NOMO-1 (cell line): Measurements from ENCODE around the gene RPS2.

Experiments
- DNase-seq, 2 experiments: peaks; one replicate each; lab custom pipeline; 2025; ENCODE audit not compliant: unreplicated experiment in 2 of 2; lab: John Stamatoyannopoulos, UW

RPS2 gene

DNA sequence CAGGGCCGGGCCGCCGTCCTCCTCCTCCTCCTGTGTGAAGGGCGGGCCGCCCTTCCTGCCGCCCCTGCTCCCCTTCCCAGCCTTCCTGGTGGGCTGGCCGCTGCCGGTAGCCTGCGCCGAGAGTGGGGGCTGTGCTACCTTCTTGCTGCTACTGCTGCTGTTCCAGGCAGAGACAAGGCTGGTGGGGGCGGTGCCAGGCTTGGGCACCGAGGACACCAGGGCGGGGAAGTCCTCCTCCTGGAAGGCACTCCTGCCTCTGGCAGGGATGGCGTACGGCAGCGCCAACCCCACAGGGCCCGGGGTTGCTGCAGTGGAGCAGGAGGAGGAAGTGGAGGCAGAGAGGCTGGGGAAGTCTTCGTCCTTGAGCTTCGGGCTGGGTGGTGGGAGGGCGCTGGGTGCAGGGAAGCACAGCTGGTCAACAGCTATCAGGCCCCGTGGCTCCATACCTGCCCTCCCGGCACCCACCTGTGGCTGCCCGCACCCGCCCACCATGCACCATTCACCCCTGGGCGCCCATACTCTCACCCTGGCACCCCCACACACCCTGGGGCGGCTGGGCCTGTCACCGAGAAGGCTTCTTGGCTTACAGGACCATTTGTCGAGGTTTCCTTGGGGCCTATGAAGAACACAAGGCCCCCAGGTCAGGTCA lies 35.4 kb upstream of the RPS2 start:
- no peak for DNase-seq

DNA sequence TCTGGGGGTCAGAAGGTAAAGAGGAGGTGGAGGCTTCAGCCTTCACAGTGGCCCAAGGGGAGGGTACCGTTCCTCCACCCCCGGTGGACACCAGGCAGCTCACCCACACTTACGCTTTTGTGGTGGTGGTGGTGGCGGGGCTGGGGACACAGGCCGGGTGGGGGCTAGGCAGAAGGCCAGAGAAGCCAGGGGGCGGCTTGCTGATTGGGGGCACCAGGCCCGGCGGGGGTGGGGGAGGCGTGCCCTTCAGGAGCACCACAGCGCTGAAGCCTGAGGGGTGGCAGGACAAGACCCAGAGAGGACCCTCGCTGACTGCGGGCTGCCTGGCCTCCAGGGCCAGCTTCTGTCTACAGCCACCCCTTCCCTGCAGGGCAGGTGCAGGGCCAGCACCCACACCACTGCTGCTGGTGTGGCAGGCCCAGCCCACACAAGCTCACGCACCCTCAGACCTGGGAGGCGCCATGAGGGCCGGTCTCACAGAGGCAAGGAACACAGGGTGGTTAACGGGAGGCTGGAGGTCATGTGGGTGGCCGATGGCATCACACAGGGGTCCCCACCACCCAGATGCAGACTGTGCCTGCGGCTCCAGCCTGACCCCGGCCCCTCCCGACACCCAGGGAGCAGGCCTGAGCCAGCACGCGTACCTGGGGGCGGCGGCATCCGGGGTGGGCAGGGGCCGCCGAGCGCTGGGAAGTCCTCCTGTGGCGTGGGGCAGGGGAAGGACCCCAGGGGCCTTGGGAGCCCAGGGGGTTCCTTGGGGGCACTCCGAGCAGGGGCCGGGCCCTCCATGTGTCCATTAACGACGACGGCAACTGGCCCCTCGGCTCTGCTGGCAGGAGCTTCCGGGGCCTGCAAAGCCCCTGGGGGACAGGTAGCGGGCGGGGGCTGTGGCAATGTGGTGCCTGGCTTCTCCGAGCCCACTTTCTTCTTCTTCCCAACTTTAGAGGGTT lies 34.5 kb upstream of the RPS2 start:
- DNase-seq = no peak

DNA sequence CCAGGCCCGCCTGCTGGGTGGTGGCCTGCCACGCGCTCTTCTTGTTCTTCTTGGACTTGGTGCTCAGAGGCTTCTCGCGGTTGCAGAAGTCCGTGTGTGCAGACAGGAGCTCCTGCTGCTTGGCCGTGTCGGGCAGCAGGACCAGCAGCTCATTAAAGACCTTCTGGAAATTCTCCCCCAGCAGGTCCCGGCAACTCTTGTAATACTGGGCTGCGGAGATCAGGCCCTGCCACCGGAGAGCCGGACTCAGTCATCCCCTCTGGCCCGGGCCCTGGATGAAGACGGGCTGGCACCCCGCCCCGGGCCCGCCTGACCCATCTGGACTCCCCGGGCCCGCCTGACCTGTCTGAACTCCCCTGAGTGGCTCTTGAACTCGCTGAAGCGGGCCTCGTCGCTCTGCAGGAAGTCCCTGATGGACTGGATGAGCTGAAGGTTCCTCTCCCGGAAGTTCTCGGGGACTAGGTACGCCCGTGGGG lies 33.8 kb upstream of the RPS2 start:
- DNase-seq = no peak

DNA sequence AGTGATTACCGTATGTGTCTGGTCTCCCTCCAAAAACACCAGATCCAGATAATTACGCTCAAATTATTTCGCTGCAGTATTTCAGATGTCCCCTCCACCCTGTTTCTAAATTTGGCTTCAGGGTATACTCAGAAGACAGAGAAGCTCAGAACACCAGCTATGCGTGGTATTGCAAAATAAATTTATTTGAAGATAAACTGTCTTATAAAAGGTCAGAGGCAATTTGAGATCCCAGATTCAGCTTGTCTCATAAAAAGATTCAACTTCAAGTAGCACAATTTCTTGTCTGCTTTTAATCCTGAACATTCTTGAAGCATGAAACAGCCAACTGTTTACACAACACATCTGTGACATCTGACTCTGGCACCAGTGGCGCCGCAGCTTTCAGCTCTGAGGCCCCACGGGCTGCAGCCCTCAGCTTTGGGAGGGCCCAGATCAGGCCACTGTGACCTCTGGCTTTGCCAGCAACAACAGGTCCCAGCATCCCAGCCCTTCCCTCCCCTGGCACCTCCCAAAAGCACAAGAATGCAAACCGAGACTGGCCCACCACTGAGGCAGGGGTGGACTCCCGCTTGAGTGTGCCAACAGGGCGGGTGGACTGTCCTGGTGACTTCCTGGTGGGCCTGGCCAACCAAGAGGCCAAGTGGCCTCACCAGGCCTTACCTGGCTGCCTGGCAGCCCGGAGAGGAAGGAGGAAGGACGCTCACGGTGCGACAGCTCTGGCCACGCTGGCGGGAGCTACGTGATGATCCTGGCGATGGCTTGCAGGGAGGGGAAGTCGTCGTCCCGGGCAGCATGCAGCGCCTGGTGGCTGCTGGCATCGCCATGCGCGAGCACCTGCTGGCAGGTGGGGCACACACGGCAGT lies 33.1 kb upstream of the RPS2 start:
- DNase-seq = no peak

DNA sequence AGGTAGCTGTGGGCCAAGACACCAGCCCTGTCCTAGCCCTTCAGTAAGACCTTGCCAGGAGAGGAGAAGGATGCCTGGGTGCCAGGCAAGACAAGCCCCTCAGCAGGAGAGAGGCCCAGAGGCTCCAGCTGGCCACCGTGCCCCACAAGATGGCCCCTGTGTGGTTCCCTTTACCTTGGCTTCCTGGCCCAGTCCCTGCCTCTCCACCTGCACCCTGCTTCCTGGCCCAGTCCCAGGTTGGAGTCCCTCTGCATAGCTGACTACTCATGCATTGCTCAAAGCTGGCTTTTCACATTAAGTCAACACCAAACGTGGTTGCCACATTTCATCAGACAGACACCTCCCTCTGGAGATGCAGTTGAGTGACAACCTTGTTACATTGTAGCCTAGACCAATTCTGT lies 29.1 kb upstream of the RPS2 start:
- DNase-seq = no peak

DNA sequence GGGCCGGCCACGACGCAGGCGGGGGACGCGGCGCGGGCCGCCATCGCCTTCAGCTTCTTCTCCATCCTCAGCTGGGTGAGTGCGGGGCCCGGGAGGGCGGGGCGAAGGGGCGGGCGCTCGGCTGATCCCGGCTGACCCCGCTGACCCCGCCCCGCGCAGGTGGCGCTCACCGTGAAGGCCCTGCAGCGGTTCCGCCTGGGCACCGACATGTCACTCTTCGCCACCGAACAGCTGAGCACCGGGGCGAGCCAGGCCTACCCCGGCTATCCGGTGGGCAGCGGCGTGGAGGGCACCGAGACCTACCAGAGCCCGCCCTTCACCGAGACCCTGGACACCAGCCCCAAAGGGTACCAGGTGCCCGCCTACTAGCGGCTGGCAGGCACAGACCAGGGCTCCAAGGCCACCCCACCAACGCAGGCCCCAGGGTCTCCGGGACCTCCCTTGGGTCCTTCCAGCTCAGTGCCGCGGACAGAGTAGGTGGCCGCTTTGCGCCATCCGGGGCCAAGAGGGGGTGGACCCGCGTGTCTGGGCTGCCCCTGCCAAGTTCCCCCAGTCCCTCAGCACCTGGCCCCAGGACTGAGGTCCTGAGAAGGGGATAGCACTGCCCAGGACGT lies 28.2 kb upstream of the RPS2 start:
- no peak for DNase-seq

DNA sequence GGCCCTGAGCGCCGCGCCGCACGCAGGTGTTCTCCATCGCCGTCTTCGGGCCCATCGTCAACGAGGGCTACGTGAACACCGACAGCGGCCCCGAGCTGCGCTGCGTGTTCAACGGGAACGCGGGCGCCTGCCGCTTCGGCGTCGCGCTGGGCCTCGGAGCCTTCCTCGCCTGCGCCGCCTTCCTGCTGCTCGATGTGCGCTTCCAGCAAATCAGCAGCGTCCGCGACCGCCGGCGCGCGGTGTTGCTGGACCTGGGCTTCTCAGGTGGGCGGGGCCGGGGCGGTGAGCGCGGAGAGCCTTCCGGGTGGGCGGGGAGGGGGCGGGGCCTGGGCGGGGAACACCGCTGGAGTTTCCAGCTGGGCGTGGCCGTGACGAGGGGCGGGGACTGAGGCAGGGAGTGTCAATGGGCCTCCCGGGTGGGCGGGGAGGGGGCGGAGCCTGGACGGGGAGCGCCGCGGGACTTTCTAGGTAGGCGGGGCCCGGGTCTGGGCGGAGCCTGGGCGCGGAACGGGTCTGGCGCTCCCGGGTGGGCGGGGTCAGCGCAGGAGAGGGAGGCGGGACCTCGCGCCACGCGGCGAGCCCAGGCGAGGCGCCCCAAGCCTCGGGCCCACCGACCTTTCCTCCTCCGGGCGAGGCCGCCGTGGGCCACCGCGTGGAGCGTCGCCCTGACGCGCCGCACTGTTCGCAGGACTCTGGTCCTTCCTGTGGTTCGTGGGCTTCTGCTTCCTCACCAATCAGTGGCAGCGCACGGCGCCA lies 27.5 kb upstream of the RPS2 start:
- peak; percentile 73 to 88 for DNase-seq

DNA sequence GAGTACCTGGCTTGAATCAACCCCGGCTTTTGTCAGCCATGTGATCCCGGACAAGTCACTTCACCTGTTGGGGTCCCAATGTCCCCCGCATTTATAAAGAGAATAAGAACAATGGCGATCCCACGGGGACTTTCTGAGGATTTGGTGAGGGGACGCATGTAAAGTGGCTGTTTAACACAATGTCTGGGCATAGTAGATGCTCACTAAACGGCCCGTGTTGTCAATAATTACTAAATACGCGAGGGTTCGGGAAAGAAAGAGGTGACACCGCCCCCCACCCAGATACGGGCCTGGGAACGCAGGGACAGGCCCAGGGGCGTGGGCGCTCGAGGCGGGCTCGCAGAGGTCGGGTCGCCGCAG lies 26.9 kb upstream of the RPS2 start:
- no peak for DNase-seq

DNA sequence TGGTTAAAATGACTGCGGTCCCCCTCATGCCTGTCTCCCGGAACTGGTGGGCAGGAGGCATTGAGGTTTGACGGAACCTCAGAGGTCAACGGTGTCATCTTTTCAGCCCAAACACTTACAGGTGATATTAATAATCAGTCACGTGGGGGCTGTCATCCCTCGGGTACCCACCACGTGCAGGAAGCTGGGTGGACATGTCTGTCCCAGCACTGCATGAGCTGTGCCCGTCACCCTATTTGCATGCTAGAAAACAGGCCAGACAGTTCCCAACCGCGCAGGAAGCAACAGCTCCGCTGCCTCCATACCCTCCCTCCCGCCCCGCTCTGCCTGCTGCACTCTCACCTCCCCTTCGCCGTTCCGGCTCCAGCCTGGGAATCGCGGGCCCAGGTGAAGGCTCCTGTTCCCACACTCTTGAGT lies 26.5 kb upstream of the RPS2 start:
- no peak for DNase-seq

DNA sequence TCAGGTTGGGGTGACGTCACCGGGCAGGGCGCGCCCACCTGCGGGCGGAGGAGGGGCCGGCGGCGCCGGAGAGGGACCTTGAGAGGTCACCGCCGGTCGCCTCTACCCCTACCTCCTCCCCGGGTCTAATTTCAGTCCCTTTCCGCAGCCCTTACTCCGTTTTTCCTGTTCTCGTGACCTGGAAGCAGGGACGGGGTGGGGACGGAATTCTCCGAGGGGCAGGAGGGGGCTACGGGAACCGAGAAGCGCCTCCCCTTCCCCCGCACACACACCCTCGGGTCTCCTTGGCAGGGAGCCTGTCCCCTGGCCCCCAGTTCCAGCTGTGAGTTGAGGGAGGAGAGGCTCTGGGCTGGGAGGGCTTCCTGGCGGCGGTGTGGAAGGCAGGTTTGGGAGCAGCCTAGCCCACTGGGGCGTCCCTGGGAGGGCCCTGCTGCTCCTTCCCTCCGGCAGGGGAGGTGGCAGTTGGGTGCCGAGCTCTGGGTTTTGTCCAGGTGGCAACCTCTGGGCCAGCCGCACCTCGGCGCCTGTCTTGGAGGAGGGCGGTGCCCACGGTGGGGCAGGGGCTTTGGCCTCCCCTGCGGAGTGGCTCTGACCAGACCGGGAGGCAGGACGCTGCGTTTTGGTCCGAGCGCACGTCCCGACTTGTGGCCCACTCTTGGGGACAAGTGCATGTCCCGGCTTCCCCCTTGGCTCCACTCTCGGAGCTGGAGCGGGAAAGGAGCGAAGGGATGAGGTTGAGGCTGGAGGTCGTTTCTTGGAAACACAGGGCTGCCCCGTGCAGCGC lies 25.9 kb upstream of the RPS2 start:
- no peak for DNase-seq

DNA sequence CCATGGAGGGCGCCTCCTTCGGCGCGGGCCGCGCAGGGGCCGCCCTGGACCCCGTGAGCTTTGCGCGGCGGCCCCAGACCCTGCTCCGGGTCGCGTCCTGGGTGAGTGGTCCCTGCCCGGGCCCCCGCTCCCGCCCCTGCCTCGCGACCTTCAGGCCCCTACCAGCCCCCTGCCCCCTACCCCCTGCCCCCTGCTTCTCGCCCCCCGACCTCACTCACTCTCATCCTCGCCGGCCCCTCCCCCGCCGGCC lies 25.4 kb upstream of the RPS2 start:
- DNase-seq = no peak

DNA sequence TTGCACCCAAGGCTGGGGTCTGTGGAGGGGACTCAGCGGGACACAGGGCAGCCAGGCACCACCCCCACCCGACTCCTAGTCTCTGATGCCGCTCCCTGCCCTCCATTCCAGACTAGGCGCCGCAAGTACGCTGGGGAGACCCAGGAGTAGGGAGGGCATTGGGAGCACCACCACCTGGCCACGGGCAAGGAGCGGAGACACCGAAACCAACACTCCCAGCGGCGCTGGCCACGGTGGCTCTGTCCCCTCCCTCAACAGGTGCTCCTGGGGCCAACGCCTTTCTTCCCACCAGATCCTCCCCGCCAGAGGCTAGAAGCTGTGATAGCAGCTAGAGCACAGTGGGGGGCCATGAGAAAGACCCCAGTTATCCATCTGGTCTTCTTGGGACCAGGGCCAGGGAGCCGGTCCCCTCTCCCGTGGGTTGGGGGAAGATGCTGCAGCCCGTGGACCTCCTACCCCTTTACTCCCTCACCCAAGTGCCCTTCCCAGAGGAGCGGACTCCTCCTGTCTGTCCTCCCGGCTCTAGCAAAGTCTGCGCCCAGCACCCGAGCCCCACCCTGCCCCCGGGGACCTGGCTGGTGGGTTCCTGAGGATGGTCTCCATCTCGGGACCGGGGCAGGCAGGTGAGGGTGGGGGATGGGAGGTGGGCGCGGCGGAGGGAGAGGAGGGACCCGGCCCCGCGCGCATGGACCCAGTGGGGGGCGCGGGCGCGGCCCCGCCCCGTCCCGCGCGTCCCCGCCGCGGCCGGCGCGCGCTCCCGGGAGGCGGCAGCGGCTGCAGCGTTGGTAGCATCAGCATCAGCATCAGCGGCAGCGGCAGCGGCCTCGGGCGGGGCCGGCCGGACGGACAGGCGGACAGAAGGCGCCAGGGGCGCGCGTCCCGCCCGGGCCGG lies 24.8 kb upstream of the RPS2 start, which contains the start of gene SYNGR3:
TSS of gene SYNGR3 (plus strand) at position 762 of the 892 bp plus-strand sequence. CDS start 133 bp downstream, outside the sequence.
- DNase-seq = no peak

DNA sequence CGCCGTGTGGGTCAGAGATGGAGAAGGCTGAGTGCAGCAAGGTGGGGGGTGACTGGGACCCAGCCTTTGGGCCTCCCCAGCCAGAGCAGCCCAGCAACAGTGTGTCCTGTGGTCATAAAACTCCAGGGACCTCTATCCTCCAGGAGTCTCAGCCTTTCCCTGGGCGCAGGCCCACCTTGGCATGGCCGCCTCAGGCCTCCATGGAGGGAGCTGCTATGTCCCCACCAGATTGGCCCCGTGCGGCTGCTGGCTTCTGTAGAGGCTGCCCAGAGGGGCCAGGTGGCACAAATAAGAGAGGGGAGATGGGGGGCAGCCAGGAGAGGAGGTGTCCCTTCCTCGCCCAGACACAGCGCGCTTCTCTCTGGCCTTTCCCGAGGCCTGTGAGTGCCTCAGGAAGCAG lies 22.6 kb upstream of the RPS2 start:
- no peak for DNase-seq

DNA sequence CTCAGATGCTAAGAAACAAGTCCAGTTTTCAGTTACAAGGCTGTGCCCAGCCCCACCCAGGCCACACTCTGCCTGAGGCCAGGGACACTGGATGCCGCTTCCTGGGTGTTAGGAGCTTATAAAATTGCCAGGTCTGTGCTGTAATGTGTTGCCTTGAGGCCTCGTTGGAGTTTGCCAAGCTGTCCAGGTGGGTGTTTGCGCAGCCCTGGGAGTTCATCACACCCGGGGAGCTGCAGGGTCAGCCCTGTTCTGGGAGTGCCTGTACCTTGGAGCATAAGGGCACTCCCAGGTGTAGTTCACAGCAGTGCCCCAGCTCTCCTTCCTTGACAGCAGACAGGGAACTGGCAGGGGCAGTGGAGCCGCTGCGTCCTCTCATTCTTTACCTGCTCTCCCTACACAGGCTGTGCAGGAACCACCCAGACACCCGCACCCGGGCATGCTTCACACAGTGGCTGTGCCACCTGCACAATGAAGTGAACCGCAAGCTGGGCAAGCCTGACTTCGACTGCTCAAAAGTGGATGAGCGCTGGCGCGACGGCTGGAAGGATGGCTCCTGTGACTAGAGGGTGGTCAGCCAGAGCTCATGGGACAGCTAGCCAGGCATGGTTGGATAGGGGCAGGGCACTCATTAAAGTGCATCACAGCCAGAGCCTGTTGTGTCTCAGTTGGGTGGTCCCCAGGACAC lies 21.0 kb upstream of the RPS2 start:
- no peak for DNase-seq

DNA sequence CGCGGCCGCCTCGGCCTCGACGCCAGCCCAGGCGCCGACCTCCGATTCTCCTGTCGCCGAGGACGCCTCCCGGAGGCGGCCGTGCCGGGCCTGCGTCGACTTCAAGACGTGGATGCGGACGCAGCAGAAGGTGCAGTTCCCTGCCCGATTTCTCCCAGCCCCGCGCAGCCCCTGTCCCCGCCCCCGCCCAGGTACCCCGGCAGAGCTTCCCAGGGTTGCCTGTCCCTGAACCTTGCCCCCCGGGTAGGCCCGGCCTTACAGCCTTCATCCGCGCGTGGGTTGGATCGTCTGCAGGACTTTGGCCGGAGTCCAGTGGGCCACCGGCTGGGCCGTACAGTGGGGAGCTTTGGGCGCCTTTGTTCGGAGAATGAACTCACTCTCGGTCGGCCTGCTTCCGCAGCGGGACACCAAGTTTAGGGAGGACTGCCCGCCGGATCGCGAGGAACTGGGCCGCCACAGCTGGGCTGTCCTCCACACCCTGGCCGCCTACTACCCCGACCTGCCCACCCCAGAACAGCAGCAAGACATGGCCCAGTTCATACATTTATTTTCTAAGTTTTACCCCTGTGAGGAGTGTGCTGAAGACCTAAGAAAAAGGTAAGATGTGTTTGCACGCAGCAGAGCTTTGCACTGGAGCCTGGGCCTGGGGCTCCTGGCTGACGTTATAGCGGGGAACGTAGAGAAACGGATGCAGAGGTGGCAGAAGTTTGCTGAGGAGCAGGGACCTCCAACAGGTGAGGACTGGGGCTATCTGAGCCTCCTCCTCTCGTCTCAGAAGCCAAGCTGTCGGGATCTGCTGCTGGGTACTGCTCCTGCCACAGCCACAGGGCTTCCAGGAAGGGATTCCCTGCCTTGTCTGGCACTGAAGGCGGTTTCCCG lies 20.0 kb upstream of the RPS2 start:
- no peak for DNase-seq

DNA sequence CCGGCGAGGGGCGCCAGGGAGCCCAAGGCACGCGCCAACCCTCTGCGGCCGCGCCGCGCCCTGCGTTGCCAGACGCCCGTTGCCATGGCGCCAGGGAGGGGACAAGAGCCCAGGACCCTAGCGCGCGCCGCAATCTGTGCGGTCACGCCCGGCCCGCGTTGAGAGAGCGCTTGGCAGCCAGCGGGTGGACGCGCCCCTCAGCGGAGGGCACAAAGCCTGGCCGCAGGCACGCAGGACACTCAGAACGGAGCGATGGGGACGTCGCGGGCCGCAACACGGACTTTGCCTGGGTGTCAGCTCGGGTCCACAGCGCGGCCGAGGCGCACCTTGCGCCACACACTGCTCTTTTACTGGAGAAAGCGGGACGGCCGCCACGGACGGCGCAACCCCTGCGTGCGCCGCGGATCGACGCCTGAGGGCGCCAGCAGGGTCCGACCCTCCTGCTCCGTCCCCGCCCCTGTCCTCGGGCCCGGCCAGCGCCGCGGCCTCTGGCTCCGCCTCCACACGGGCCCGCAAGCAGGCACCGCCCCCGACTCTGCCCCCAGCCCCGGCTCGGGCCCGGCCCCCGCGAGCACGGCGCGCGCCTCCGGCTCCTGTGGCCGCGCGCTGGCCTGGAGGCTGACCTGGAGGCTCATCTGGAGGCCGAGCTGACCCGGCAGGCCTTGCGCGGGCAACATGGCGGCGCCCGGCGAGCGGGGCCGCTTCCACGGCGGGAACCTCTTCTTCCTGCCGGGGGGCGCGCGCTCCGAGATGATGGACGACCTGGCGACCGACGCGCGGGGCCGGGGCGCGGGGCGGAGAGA lies 19.1 kb upstream of the RPS2 start, which contains the start of gene GFER:
TSS of gene GFER (plus strand) at position 650 of the 803 bp plus-strand sequence. CDS start at position 676, 26 bp downstream.
- peak; percentile 88 to 93 for DNase-seq
